ENCODE results near the gene MYO10. TPM values are rescaled to one million over a fixed set of nuclear protein-coding genes. Genes with fewer than 3 reads are reported as not detected.
A peak's percentile ranks its signal among the peaks of the same experiment; 100 is the strongest.

The MYO10 gene
- total RNA-seq, 1 donor from 2014 or later = 60.9 TPM

- DNase-seq (ENCODE audit: low read depth) = no peak
Measured at GRCh38 chr5:16943846-16944678, 8.0 kb upstream of the MYO10 start.

DNA sequence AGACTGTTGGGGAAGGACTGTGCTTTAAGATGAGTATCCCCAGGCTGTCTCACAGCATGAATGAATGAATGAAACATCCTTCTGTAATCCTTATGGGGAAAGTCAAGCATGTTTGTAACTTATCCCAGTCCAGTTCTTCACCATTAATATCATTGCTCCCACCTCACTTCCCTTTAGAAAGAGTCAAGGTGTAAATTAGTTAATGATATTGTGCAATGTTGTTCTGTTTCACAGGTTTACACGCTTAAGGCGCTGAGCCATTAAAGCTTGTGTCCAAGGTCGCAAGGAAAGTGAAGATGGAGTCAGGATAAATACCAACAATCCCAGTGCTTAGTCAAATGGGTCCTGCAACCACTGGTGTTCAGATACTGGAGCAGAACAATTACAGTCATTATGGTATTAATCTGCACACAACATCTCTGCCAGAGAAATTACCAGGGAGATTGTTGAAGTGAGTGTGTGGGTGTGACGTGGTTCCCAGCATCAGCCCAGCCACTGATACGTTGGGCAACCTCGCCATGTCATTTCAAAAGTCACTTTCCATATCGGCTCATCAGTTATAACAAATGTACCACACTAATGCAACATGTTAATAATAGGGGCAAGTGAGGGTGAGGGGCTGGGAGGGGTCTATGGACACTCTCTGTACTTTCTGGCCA lies 1.5 kb upstream of the MYO10 start:
- DNase-seq (ENCODE audit: low read depth) = no peak

GRCh38 chr5:16936989-16937438 lies 926 bp upstream of the MYO10 start:
- no peak for DNase-seq (ENCODE audit: low read depth)

DNA sequence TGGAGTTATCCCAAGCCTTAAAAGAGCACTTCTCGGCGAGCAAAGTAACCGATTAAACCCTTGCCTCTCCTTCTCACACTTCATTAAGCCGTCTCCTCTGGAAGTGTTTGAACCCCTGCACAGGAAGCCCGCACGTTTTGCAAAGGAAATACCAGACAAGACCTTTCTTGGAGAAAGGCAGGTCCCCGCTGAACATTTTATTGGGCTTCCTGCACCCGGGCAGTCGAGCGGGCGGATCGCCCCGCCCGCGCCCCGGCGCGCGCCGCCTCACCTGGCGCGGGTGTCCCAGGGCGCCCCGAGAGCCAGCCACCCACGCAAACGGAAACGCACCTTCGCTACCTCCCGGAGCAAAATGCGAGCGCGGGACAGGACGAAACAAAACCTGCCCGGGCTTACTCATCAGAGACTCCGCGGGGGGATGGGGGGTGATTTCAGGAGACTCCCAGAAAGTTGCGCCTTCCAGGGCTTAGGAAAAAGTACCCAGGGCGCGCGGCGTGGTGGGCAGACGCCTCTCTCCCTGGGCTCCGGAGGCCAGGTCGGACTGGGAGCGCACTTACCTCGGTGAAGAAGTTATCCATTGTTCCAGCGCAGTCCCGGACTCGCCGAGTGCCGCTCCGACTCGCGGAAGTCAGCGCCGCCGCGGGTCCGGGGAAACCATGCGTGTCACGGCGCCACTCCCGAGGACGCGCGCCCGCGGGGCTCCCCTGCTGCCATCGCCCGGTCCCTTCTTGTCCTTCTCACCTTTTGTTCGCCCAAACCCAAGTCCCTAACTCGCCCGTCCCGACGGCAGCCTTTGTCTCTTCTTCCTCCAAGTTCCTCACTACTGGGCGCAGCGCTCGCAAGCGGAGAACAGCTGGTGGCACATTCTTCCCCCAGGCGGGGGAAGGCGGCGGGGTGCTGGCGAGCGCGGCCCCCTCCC lies 598 bp downstream of the MYO10 start:
- peak; percentile 32 for DNase-seq (ENCODE audit: low read depth)

DNA sequence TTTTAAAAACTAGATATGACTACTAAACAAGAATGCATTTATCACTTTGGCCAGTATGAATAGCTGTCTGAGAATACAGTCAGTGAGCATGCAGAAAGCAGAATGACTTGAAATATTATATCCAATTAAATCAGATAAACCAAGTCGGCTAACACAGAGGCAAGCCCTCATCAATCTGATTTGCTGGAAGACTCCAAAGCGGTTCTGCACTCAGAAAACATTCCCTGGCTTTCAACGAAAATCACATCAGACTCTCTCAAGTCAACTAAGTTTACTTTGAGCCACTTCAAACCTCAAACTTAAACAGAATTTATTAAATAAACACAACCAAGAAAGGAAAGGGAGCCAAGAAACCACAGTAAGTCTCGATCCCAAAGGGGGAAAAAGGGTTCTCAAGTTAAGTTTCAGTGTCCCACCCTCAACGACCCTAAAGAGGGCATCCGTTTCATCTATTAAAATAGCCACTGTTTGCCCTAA lies 1.4 kb downstream of the MYO10 start:
- DNase-seq (ENCODE audit: low read depth) = peak; percentile 38

DNA sequence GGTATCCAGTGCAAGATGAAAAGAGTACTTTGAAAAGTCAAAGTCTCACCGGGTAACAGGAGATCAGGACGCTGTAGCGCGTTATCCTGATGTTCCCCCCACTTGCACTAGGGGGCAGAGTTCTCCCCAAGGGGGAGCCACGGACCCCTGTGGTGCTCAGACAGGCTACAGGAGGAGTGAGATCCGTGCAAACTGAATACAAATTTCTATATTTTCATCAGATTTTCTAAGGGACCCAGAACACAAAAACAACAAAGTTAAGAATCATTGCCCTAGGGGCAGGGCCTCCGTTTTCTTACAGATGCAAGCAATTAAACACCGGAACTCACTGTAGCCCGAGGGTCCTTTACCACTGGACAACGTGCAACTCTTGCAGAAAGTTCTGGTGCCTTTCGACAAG lies 2.0 kb downstream of the MYO10 start:
- DNase-seq (ENCODE audit: low read depth) = peak; percentile 85

DNA sequence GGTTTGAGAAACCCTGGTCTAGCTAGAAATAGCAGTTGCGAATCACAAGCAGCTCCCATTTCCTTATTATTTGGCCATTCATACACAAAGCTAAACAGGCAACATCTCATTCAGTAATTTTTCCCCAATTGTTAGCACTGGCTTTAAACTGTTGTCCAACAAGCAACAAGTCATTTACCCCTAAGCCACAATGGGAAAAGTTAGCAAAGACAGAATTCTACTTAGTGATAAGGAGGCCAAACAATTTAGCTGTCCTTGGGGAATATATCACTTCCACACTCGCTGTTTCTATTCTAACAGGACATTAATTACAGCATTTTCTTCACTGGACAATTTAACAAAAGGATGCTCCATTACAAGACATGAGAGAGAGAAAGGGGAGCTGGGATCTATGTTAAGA lies 2.8 kb downstream of the MYO10 start:
- no peak for DNase-seq (ENCODE audit: low read depth)

DNA sequence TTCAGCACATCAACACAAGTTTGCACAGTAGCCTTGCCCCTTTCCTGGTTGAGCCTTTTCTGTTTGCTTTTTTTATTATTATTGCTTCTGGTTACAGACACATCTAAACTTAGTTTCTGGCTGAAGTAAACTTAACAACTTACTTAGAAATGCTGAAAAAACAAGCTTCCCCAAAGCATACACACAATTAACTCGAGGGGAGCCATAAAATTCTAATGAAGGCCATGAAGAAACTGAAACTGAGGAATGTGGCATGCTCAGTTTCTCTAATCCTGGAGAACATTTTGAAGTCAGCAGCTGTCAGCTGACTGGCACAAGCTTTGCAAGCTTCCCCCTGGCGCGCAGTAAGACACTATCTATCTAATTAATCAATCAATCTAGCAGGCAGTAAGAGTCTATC lies 3.7 kb downstream of the MYO10 start:
- peak; percentile 49 for DNase-seq (ENCODE audit: low read depth)

DNA sequence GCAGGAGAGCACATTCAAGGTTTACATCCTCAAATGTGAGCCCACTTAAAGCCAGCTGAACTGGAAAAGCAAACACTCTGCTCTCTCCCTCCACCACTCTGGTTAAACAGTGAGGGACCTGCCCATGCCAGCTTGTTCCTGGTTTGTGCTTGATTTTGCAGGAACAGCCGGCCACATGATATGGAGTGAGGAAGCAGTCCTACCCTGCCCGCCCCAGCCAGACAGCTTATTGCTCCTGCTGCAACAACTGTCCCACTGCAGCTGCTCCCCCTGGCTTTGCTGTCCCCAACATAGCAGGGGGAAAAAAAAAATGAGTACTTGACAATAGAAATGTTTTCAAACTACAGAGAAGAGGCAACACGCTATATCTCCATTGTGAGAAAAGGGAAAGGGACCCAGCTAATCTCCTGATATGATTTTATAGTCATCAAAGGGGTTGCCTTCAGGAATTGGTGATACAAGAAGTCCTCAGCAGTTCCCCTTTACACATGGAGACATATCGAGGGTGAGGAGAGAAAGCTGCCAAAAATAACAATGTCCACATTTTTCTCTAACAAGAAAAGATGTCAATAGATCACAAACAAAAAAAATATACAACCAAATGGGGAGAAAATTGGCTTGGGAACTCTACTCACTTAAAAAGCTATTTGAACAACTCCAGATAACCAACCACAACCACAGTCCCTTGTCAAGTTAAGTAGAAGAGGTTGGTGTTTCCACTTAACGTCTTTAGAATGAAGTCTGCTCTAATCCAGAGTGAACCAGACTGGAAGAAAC lies 4.6 kb downstream of the MYO10 start:
- peak; percentile 85 for DNase-seq (ENCODE audit: low read depth)

DNA sequence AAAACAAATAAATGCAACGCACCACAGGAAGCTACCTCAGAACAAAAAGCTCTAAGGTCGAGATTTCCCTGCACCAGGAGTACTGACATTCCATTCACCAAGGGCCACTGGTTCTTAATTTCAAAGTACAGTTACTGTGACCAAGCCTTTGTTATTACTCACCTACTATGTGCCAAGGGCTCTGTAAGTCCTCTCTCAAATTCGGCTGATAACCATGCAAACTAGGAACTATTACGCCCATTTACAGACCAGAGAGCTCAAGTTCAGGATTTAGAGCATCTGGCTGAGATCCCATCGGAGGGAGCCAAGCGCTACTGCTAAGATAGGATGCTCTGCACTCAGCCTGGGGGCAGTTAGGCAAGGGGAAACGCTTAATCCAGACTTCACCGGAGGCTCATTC lies 5.6 kb downstream of the MYO10 start:
- DNase-seq (ENCODE audit: low read depth) = no peak

GRCh38 chr5:16929831-16930230 lies 6.3 kb downstream of the MYO10 start:
- no peak for DNase-seq (ENCODE audit: low read depth)

DNA sequence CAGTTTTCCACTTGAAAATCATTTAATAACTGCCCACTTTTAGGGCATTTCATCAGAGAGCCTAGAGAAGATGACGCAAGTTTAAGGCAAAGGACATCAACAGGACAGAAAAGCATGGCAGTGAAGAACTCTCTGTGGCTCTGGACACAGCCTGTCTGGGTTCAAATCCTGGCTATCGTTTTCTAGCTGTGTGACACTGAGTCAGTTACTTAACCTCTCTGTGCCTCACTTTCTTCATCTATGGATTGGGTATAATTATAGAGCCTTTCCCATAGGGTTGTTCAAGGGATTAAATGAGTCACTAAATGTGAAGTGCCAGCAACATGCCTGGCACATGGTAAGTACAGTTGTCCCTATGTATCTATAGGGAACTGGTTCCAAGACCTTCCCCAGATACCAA lies 6.7 kb downstream of the MYO10 start:
- DNase-seq (ENCODE audit: low read depth) = no peak

DNA sequence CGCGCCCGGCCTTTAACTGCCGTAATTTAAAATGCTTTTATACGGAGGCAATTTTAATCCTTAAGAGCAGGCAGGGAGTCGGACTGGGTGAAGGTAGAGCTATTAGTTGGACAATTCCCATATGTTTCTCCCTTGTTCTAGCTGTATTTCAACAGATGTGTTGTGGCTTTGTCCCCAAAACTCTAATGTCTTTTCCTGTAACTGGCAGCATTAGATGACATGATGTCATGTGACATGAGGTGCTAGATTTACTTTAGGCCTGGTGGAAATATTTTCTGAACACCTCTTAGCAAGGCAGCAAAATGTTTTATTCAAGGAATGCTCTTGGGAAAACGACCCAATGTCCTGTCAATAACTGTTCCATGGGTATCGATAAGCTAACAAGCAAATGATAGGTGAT lies 8.5 kb downstream of the MYO10 start:
- no peak for DNase-seq (ENCODE audit: low read depth)

GRCh38 chr5:16926417-16926816 lies 9.7 kb downstream of the MYO10 start:
- DNase-seq (ENCODE audit: low read depth) = no peak

- no peak for DNase-seq (ENCODE audit: low read depth)
Measured at GRCh38 chr5:16924206-16924605, 11.9 kb downstream of the MYO10 start.

DNA sequence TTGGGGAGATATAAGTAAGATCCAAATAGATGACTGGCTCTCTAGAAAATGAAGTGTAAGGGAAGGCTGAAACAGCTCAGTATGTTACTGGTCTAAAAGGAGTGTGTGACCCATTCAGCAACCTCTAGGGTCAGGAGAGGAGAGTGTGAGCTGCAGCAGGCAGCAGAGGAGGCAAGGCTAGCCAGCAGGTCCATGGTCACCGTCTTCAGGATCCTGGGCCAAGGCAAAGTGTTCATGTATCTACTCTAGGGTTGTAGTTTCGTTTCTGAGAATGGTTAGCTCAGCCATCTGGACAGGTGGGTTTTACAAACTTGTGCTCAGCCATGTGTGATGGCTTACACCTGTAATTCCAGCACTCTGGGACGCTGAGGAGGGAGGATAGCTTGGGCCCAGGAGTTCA lies 13.7 kb downstream of the MYO10 start:
- no peak for DNase-seq (ENCODE audit: low read depth)

GRCh38 chr5:16921211-16921610 lies 14.9 kb downstream of the MYO10 start:
- DNase-seq (ENCODE audit: low read depth) = no peak

- DNase-seq (ENCODE audit: low read depth) = no peak
Measured at GRCh38 chr5:16920109-16920816, 15.8 kb downstream of the MYO10 start.

GRCh38 chr5:16918891-16919671 lies 17.0 kb downstream of the MYO10 start:
- no peak for DNase-seq (ENCODE audit: low read depth)

Data from myocyte (in vitro differentiated cells).